Tibial nerve (tissue), 3 donors: ENCODE data around the gene BNC2.

ENCODE experiments used
- CTCF ChIP-seq, 5 experiments: fragments of 200-600 bp in 3 of 5; fragments of 450-650 bp in 2 of 5; sonication (generic) in 3 of 5; IDR thresholded peaks; one replicate each; pipeline ENCODE4 v1.5.1; 2016 to 2019; ENCODE audit warnings: antibody characterized with exemption in 5 of 5, mild to moderate bottlenecking in 3 of 5, moderate library complexity in 2 of 5
- POLR2A ChIP-seq, 2 donors: fragments of 450-650 bp; IDR thresholded peaks; one replicate each; pipeline ENCODE4 v1.6.1; 2017; ENCODE audit warnings: antibody characterized with exemption in 2 of 2, mild to moderate bottlenecking in 2 of 2, moderate library complexity in 2 of 2

DNA sequence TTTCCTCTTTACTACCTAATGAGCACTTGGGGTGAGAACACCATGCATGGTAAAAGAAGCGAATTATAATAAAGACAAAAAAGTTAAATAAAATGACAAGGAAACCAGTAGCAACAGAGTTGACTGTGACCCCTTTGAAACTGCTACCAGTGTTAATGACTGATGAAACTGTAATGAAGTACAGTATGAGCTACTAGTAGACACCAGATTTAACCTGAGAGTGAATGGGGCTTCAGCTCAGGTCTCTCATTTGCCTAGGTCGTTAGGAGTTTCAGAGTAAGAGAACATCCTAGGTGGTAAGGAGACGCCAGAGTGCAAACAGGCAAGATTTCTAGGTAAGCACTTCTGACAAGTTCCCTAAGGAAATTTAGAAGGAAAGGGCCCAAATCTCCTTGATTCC is 346.4 kb downstream of the BNC2 start:
- TF ChIP-seq POLR2A (IDR thresholded peaks at IDR 0.05) (no peak), CTCF (IDR thresholded peaks at IDR 0.05) (no peak)
